HepG2 (cell line): ENCODE results near the gene PPP1R1A.

Source experiments
- CTCF ChIP-seq: sonication (generic); formaldehyde crosslinking; IDR thresholded peaks from 2 replicates; pipeline ENCODE4 v1.5.0; 2020; ENCODE audit warnings: mild to moderate bottlenecking, missing genetic modification reagents, moderate library complexity
- KLF13 ChIP-seq: sonication (generic); formaldehyde crosslinking; IDR thresholded peaks from 2 replicates; pipeline ENCODE4 v1.4.0; 2020; ENCODE audit warnings: mild to moderate bottlenecking, missing genetic modification reagents
- NCOR1 ChIP-seq: fragments of 200-600 bp; sonication (generic); IDR thresholded peaks from 2 replicates; pipeline ENCODE4 v1.7.0; 2017; ENCODE audit warnings: antibody characterized with exemption, low read length, borderline replicate concordance
- RAD21 ChIP-seq: fragments of 450-650 bp; formaldehyde crosslinking; IDR thresholded peaks from 2 replicates; pipeline ENCODE4 v1.5.0; 2020; ENCODE audit warnings: mild to moderate bottlenecking
- TSC22D2 ChIP-seq: sonication (generic); formaldehyde crosslinking; IDR thresholded peaks from 2 replicates; pipeline ENCODE4 v1.5.1; 2020; ENCODE audit warnings: missing genetic modification reagents, mild to moderate bottlenecking, borderline replicate concordance
- ZNF512 ChIP-seq: sonication (generic); formaldehyde crosslinking; IDR thresholded peaks from 2 replicates; pipeline ENCODE4 v1.4.0; 2020; ENCODE audit warnings: mild to moderate bottlenecking, missing genetic modification reagents

DNA sequence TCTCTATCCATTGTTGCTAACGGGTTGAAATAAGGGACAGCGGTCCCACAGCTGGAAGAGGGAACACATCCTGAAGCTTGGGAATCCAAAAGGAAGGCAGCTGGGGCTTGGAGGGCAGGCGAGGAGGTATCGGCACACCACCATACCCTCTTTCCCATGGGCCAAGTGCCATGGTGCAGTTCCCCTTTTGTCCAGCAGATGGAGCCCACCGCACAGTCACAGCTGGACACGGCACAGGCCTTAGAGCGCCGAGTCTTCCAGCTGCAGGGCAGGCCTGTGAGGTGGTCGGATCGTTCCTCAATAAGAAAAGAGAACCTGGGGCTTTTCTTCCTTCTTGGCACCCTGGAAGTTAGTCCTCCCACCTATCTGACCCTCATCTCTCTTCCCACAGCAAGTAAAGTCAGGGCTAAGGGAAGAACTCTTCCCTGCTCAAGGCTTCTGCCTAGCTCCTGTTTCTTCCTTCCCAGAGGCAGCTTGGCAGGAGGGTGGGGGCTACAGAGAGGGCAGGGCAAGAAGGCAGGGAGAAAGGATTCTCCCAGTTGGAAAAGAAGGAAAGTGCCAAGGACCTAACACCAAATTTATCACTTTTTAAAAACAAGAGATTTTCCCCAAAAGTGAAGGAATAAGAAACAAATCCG is 8.6 kb downstream of the PPP1R1A start:
- TF ChIP-seq KLF13, result no peak
- TF ChIP-seq ZNF512 (CRISPR knock-in tag), result no peak
- no peak for TF ChIP-seq NCOR1
- TF ChIP-seq RAD21 (CRISPR knock-in tag), result peak; percentile 63; the same call in 1 of the 2 replicates
- TF ChIP-seq TSC22D2 (CRISPR knock-in tag), result no peak
- peak; percentile 95 for TF ChIP-seq CTCF (CRISPR knock-in tag)
